T-helper 2 cell treated with Interferon-gamma antibody and Interleukin-4, amounts not matched to agents 100 ng/mL and 5 ng/mL, for 36 hours (primary cell): ENCODE results near the gene RNF115. TPM values are rescaled to one million over a fixed set of nuclear protein-coding genes. Genes with fewer than 3 reads are reported as not detected.

Source experiments
- intact Hi-C: fragments of 100-400 bp; cut with micrococcal nuclease; formaldehyde crosslinking; loops from one replicate; pipeline ENCODE4 v1.15.1; 2023
- total RNA-seq: library from RNA; stranded (reverse); gene quantifications from 2 replicates; pipeline ENCODE4 v1.2.3, GENCODE V29; 2022

RNF115 gene
- total RNA-seq, 1 donor from 2014 or later: 16.4 TPM

DNA sequence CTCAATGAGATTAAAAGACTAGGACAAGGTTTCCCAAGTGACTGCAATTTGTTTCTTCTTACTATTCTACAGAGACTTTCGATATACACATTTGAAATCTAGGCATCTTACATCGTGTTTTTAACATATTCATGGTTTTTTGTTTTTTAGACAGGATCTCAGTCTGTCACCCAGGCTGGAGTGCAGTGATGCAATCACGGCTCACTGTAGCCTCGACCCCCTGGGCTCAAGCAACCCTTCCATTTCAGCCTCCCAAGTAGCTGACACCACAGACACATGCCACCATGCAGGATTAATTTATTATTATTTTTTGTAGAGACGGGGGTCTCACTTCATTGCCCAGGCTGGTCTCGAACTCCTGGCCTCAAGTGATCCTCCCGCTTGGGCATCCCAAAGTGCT, 118.3 kb downstream of the RNF115 start:
- intact Hi-C loops: no loop called here

DNA sequence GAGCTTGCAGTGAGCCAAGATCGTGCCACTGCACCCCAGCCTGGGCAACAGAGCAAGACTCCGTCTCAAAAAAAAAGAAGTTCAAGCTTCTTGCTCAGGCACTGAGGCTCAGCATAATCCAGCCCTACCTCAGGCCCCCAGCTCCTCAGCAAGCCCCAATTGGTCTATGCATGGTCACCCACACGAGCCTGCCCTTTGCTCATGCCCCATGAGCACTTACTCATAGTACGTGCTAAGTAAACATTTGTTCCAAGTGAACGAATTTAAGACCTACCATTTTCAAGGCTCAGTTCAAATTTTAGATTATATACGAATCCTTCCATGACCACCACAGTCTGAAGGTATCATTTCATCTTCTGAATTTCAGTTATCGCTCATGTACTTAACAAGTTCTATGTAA, 121.1 kb downstream of the RNF115 start:
- intact Hi-C loops: no loop called here

DNA sequence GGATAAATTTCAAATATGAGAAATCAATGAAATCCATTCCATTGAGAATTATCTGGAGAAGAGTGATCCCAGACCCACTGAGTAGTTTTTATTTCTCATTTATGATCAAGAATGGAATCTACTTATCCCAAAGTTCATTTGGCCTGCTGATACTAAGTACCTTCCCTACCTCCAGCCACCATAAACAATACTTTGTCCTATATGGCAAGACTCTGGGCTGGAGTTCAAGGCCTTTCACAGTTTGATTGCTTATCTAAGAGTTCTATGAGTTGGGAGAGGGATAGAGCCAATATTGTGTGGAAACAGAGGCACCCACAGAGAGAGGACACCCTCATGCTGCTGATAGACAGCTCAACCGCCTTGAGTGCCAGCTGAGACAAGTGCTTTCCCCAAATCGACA, 121.8 kb downstream of the RNF115 start:
- intact Hi-C loops: no loop called here

DNA sequence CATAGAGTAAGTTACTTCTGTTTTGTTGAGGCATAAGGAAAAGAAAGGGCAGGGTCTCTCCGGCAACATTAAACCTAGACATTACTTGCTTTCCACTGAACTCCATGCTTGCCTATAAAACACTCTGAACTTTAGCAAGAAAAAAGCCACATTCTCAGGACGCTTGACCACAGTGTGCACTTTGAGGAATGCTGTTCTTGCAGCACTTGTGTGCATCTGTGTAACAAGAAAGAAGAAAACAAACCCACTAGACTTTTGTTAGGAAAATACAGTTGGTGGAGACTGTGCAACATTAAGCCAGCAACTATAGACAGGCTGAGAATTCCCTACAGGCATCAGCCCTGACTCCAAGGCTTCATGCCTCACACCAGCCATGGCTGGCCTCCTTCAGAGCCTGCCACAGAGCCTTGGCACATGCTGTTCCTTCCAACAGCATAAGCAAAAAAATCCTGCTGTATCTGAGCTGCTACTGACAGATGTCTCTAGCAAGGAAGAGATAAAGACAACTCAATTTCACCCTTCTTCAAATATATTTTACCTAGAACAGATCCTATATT, 122.5 kb downstream of the RNF115 start:
- intact Hi-C loops: no loop called here

DNA sequence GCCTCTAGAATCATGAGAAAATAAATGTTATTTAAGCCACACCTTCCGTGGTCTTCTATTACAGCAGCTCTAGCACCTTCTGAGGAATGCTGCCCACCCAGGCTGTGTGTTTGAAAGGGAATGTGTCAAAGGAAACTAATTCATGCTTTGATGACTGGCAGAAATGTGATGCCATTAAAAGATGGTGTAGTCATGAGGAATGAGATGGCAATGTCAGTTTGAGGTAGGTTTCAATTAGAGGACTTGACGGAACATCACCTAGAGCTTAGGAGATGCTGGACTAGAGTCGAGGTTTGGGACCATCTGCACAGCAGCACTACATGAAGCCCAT, 127.3 kb downstream of the RNF115 start:
- intact Hi-C loops: no loop called here

DNA sequence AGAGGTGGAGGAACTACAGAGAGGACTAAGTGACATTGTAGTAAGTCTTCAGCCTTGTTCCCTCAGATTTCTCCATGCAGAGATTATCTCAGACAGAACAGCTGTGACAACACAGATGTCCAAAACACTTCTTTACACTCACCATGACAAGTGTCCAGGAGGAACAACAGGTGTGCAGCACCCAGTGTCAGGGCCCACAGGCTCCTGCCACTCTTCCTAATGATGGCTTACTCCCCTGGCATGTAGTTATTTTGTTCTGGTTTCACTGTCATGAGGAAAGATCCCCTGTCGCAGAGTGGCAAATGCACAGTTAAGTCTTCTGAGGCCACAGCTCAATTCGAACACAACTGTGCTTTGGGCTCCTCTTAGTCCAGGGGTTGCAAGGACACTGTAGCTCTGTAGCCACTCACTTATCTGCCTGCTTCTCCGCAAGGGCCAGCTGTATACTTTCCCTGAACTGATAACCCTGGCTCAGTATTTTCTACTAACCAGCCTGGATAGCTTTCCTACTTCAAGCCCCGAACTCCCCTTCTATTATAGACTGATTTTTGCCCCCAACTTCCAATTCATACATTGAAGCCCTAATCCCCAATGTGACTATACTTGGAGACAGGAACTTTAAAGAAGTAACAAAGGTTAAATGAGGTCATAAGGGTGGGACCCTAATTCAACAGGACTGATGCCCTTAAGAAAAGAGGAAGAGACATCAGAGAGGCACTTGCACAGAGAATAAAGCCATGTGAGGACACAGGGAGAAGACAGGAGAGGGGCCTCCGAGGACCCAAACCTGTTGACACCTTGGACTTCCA, 127.9 kb downstream of the RNF115 start:
- intact Hi-C loops: no loop called here

DNA sequence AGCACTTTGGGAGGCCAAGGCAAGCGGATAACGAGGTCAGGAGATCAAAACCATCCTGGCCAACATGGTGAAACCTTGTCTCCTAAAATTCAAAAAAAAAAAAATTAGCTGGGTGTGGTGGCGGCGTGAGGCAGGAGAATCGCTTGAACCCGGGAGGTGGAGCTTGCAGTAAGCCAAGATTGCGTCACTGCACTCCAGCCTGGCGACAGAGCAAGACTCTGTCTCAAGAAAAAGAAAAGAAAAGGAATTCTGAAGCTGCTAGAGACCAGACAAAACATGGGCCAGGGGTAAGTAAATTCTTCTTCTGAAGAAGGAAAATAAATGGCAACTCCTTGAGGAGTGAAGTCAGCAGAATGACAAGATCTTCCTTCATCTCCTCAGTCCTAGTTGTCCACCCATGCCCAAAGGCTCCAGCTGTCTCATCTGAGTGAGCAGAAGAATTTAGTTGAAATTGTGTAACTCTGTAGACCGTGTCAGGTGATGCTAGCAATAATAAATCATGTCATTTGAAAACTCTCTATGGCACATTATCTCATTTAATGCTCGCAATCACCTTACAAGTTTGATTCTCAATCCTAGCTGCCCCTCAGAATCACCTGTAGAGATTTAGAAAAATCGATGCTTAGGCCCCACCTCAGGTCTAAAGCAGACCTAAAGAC, 131.0 kb downstream of the RNF115 start:
- intact Hi-C loops: no loop called here

DNA sequence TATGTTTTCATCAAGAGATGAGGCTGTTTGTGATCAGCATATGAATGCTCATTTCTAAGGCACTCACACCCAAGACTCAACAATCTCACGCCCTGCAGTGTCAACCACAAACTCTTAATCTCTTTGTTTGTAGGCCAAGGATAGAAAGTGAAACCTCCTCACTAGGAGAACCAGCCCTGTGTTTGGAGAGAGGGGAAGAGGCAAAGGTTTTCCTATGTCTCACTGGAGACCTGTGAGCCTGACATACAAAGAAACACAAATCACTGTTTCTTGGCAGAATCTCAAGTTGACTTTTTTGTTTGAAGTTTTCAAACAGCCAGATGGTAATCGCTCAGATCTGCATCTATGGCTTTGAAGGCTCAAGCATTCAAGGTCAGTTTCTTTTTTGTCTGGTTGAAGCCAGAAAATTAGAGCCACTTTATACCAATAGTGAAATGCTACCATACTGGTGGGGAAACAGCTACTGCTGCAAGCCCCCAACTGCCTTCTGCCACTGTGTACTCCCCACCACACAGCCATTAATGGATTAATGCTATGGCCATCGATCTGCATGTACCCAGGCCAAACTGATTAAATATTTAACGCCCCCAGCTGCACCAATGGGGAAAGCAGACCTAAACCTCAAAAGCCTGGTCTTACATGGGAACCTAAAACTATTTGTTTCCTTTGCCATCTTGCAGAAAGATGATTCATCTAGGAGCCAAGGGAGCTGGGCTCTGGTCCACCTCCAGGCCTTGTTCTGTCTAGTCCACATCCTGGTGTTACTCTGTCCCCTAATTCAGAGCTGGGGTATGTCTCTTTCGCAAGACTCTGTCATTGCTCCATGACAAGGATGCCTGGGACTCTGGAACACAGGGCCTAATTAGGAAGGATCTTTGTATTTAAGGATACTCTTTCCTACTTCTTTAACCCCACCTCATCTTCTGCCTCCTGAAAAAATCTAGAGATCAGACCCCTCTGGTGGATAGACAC, 133.0 kb downstream of the RNF115 start:
- intact Hi-C loops: no loop called here

DNA sequence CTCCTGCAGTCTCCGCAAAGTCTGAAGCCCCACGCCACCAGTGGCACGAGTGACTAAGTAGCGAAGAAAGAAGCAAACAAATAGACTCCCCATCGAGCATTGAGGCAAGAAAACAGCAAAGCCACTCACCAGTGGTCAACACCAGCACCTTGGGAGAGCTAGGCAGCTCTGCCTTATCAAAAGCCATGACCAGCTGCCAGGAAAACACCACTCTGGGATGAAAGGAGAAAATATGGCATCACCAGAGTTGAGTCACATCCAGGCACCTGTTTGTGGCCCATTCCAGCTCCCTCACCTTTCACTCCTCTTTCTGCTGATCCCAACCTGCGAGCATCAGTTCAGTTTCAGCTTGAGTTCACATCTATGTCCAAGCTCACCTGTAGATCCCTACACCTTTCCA, 134.0 kb downstream of the RNF115 start:
- intact Hi-C loops: no loop called here

DNA sequence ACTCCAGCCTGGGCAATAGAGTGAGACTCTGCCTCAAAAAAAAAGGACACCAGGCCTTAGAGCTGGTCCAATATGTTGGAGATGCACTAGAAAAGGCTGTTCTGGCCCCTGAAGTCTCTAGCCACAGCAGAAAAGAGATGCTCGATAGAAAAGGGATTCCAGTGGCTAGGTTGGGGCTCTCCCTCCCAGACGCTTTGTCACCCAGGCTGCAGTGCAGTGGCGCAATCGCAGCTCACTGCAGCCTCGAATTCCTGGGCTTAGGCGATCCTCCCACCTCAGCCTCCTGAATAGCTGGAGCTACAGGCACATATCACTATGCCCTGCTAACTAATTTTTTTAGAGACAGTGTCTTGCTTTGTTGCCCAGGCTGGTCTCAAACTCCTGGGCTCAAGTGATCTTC, 135.0 kb downstream of the RNF115 start:
- intact Hi-C loops: no loop called here

Other genes starting within 250 kb of the RNF115 start
- 33.6 and 36.4 TPM in 2 replicates for gene GPR89A, start 216.1 kb downstream of the RNF115 start, total RNA-seq
- 0.27 and 0.36 TPM in 2 replicates for gene PDZK1, start 116.7 kb downstream of the RNF115 start, total RNA-seq
- gene CD160, start 104.6 kb downstream of the RNF115 start, total RNA-seq: 0.25 TPM in 1 of 2 replicates, not detected in the other
- 33.0 and 35.2 TPM in 2 replicates for gene POLR3C, start 105 bp upstream of the RNF115 start, total RNA-seq
- gene NUDT17, start 21.5 kb upstream of the RNF115 start, total RNA-seq: 2.8 and 4.0 TPM in 2 replicates
- 20.5 and 21.3 TPM in 2 replicates for gene PIAS3, start 35.0 kb upstream of the RNF115 start, total RNA-seq
- 0.48 and 0.66 TPM in 2 replicates for gene ANKRD35, start 61.8 kb upstream of the RNF115 start, total RNA-seq
- gene ITGA10, start 86.0 kb upstream of the RNF115 start, total RNA-seq: 1.1 and 1.5 TPM in 2 replicates
- gene PEX11B, start 94.6 kb upstream of the RNF115 start, total RNA-seq: 29.8 and 31.3 TPM in 2 replicates
- 199 and 205 TPM in 2 replicates for gene RBM8A, start 103.4 kb upstream of the RNF115 start, total RNA-seq
- 39.3 and 41.5 TPM in 2 replicates for gene LIX1L, start 133.9 kb upstream of the RNF115 start, total RNA-seq
- gene ANKRD34A, start 140.5 kb upstream of the RNF115 start, total RNA-seq: 1.2 and 1.3 TPM in 2 replicates
- 20.8 and 21.8 TPM in 2 replicates for gene POLR3GL, start 140.6 kb upstream of the RNF115 start, total RNA-seq
- 226 and 231 TPM in 2 replicates for gene TXNIP, start 172.5 kb upstream of the RNF115 start, total RNA-seq
- not detected in 2 replicates for gene HJV, start 197.6 kb upstream of the RNF115 start, total RNA-seq